ENCODE results near the gene ERG.
A peak's percentile ranks its signal among the peaks of the same experiment; 100 is the strongest.

ERG gene

GRCh38 chr21:38444691-38445090 is 53.6 kb downstream of the ERG start:
- H3K27ac ChIP-seq: no peak overlapping the region
- H3K4me3 ChIP-seq: no peak overlapping the region
- DNase-seq: no peak
- TF ChIP-seq CTCF (IDR thresholded peaks at IDR 0.05): no peak
- H3K36me3 ChIP-seq: no peaks in the 10 kb centered on the region
- no peaks in the 10 kb centered on the region for H3K27me3 ChIP-seq
- H3K4me1 ChIP-seq: peaks cover 0 to 70% (median 37%) of the 10 kb centered on the region in 4 donors
- intact Hi-C loops (cut with DNase I; ENCODE audit: low total_unique reads): no loop called here
- no peaks in the 10 kb centered on the region for H3K9me3 ChIP-seq

GRCh38 chr21:38443110-38443509 is 55.2 kb downstream of the ERG start:
- H3K36me3 ChIP-seq: no peaks in the 10 kb centered on the region
- no peak overlapping the region for H3K4me3 ChIP-seq
- no peak for DNase-seq
- H3K4me1 ChIP-seq: peaks cover 0 to 68% (median 35%) of the 10 kb centered on the region in 4 donors
- H3K9me3 ChIP-seq: no peaks in the 10 kb centered on the region
- H3K27me3 ChIP-seq: no peaks in the 10 kb centered on the region
- peak overlapping the region; percentile 40 to 48 for H3K27ac ChIP-seq
- intact Hi-C loops (cut with DNase I; ENCODE audit: low total_unique reads): no loop called here
- TF ChIP-seq CTCF (IDR thresholded peaks at IDR 0.05): no peak

GRCh38 chr21:38441153-38441552 is 57.1 kb downstream of the ERG start:
- intact Hi-C loops (cut with DNase I; ENCODE audit: low total_unique reads): no loop called here
- Histone ChIP-seq H3K36me3 (no peaks in the 10 kb centered on the region), H3K27ac (peak overlapping the region in 1 of 2 donors; percentile 33), H3K9me3 (no peaks in the 10 kb centered on the region), H3K27me3 (no peaks in the 10 kb centered on the region), H3K4me3 (no peak overlapping the region), H3K4me1 (peaks cover 0 to 49% (median 24%) of the 10 kb centered on the region in 4 donors)
- TF ChIP-seq CTCF (IDR thresholded peaks at IDR 0.05): no peak
- DNase-seq: no peak

GRCh38 chr21:38440746-38441145 is 57.5 kb downstream of the ERG start:
- Histone ChIP-seq H3K27ac (peak overlapping the region in 1 of 2 donors; percentile 33), H3K4me3 (no peak overlapping the region), H3K36me3 (no peaks in the 10 kb centered on the region), H3K9me3 (no peaks in the 10 kb centered on the region), H3K27me3 (no peaks in the 10 kb centered on the region), H3K4me1 (peaks cover 0 to 49% (median 24%) of the 10 kb centered on the region in 4 donors)
- no peak for TF ChIP-seq CTCF (IDR thresholded peaks at IDR 0.05)
- DNase-seq: no peak
- intact Hi-C loops (cut with DNase I; ENCODE audit: low total_unique reads): no loop called here

GRCh38 chr21:38439957-38440356 is 58.3 kb downstream of the ERG start:
- TF ChIP-seq CTCF (IDR thresholded peaks at IDR 0.05): no peak
- no peak for DNase-seq
- H3K4me1 ChIP-seq: peaks cover 0 to 50% (median 26%) of the 10 kb centered on the region in 4 donors
- H3K27ac ChIP-seq: peak overlapping the region; percentile 11 to 13
- H3K36me3 ChIP-seq: no peaks in the 10 kb centered on the region
- no peaks in the 10 kb centered on the region for H3K9me3 ChIP-seq
- no peak overlapping the region for H3K4me3 ChIP-seq
- no peaks in the 10 kb centered on the region for H3K27me3 ChIP-seq
- intact Hi-C loops (cut with DNase I; ENCODE audit: low total_unique reads): no loop called here

GRCh38 chr21:38439426-38439825 is 58.9 kb downstream of the ERG start:
- Histone ChIP-seq H3K36me3 (no peaks in the 10 kb centered on the region), H3K27ac (peak overlapping the region; percentile 11 to 13), H3K4me3 (no peak overlapping the region), H3K9me3 (no peaks in the 10 kb centered on the region), H3K27me3 (no peaks in the 10 kb centered on the region), H3K4me1 (peaks cover 0 to 55% (median 30%) of the 10 kb centered on the region in 4 donors)
- TF ChIP-seq CTCF (IDR thresholded peaks at IDR 0.05): no peak
- DNase-seq: no peak
- intact Hi-C loops (cut with DNase I; ENCODE audit: low total_unique reads): no loop called here

Measured in tibial artery (tissue), 4 donors.